Occipital lobe (tissue), 2 donors: ENCODE data around the gene RRM2. TPM values are rescaled to one million over a fixed set of nuclear protein-coding genes. Genes with fewer than 3 reads are reported as not detected.
"Not testable (repeated sequence)": the region's sequence is repeated elsewhere in the genome, so short reads cannot be mapped to it uniquely, and the experiment has no call there.

Source experiments
- DNase-seq: peaks from one replicate; lab custom pipeline; 2025; lab: John Stamatoyannopoulos, UW
- total RNA-seq: library from RNA; depleted of rRNA; stranded (reverse); fragments of >200 nt; gene quantifications from one replicate; pipeline ENCODE4 v1.2.3, GENCODE V29; 2014

The RRM2 gene
- total RNA-seq, 1 donor from 2014 or later, result 4.8 TPM

DNA sequence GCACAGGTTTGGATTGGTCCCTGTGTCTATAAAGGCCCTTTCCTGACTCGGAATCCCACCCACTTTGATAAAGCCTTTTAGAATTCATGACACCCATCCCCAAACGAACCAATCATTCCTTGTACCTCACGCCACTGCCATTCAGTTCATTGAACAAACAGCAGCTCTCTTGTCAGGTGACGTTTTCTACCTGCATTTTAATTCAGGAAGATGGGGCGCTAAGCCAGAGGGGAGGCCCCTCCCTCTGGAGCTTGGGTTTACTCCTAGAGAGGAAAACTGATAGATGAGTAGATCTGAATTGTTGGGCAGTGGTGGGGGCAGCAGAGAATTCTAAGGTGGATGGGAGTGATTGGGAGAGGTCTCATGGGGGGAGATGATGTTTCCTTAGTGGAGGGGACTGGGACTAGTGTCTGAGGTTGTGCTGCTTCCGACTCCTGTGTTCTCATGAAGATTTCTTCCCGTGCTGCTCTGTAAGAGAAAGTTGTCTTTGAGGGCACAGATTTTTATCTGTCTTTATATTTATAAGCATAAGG lies 9.6 kb downstream of the RRM2 start:
- no peak for DNase-seq

DNA sequence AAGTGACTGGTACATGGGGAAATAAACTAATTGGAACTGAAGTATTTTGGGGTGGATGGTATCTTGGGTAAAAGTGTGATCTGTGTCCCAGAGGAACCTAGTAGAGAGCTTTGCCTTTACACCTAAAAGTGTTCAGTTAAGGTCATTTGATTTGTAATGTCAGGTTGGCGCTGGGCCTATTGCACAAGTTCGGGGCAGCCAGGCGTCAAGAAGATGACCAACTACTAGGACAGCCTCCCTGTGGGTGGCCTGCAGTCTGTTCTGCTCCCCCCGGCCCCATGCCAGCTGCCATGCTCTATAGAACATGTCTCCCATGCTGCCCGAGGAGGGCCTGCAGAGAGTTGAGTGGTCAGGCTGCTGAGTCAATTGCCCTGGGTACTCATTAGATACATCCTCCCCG lies 10.1 kb downstream of the RRM2 start:
- no peak for DNase-seq

DNA sequence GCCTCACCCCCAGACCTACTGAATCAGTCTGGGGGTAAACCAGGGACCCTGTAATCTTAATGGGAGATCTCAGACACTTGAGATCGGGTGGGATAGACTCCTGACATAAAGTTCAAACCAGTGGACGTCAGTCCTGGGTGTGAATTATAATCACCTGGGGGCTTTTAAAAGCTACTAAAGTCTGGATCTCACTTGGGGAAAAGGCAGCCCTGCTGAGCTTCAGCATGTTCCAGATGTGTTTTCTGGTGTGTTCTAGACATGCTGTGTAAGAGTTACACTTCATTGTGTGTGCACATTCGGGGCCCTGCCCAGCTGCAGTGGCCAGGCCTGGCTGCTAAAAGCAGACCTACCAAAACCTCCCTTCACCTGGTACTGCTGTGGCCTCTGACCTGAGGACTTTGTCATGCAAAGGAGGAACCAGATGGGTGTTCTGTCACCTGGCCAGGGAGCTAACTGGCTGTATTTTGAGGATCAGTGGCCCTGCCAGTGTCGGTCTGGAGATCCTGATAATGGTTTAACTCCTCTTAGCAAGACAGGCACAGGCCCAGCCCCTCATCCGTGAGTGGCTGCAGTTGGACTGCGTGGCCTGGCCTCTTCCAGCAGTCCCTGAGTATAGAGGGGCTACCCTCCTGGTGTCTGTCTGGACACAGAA lies 10.6 kb downstream of the RRM2 start:
- DNase-seq, result no peak

DNA sequence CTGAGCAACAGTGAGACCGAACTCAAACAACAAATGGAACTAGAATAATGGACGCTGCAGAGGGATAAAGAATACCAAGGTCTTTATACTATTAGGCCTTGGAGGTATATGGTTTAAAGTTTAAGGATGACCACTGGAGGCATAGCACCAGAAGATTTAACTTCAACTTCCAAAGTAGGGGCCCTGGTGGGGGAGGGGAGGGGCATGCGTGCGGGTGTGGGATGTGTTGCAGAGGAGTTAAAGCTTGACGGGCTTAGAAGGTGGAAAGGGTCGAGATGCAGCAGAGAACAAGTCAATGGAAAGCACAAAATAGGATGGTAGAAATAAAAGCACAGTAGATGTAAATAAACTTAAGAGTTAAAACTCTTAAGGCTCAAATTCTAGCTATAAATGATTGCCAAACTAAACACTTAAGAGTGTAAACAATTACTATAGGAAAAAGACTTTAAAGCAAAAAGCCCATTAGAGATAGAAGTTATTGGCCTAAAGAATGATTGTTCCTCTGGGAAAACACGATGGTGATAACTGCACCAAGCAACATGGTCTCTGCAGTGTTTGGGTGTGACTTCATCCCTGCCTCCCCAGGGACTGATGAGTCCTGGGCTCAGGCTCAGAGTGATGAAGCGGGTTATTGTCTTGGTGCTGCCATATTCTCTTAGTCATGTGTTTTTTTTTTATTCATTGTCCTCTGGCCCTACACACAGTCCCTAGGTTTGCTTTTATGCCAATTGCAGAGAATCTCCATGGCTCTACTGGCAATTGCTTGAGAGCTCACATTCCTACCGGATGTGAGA lies 13.0 kb downstream of the RRM2 start:
- DNase-seq, result no peak

DNA sequence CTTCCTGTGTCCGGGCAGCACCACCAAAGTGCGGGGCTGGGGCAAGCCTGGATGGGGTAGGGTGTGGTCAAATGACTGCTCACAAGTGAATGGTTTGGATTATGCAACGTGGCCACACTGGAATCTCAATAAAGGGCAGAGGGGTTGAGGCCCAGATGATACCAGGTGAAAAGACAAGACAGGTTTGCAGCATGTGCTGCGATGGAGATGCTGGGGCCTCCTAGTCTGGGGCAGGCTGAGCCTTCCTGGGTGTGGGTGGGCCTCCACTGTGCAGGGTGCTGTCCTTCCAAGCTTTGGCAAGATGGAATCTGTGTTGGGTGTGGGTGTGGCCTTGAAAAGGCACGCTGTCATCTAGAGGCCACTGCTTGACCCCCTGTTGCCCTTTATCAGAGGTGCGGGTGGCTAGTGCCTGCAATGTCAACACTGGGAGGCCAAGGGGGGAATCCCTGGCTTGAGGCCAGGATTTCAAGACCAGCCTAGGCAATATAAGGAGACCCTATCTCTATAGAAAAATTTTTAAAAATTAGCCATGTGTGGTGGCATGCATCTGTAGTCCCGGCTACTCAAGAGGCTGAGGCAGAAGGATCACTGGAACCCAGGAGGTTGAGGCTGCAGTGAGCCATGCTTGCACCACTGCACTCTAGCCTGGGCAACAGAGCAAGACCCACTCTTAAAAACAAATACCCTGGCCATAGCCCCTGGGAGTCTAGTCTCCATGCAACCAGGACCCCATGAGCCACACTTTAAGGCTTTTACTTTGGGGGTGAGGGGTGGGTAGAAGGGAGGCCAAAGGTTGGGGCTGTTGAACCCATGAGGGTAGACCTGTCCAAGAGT lies 13.8 kb downstream of the RRM2 start:
- no peak for DNase-seq

DNA sequence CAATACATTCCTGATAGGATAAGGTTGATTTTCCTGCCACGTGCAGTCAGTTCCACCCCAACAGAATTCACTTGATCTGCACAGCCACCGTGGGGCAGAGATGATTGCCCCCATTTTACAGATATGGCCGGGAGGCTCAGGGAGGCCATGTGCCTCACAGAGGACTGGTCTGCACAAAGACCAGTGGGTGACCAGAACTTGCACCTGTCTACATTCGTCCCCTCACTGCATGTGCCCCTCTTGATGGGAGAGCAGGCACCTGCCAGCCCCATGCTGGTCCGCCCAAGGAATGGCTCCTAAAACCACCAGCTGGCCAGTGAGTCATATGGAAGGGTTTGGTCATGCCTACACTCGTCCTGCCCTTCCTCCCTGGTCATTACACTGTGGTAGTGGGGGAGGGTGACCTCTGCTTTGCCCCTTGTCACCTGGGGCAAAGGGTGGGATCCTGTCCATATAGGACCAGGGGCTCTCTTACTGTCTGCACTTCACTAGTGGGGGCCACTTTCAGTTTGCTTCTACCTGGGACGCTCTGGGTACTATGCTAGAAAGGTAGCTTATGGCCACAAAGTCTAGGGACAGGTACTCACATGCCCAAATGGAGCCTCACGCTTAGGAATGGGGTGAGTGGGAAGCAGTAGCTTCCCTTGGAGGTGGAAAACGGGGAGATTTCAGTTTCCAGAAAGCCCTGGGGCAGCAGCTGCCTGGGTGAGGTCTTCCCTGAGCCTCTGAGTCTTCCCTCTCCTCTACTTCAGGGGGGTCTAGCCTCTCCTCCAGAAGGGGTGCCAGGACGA lies 14.7 kb downstream of the RRM2 start:
- DNase-seq, result no peak

DNA sequence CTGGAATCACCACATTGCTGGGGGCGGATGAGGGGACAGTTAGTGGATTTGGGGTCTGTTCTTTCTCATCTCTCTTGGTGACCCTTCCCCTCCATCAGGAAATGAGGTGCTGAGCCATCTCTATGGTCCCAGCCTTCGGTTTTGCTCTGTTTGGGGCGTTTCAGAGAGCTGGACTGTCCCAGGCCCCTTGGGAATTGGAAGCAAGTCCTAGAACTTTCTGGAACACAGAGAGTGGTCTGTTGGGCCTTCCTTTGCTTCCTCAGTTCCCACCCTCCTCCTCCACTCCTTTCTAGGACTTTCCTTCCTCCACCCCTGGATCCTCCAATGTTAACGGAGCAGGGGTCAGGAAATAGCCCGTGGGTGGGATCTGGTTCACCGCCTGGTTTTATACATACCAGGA lies 17.0 kb downstream of the RRM2 start:
- DNase-seq, result no peak

DNA sequence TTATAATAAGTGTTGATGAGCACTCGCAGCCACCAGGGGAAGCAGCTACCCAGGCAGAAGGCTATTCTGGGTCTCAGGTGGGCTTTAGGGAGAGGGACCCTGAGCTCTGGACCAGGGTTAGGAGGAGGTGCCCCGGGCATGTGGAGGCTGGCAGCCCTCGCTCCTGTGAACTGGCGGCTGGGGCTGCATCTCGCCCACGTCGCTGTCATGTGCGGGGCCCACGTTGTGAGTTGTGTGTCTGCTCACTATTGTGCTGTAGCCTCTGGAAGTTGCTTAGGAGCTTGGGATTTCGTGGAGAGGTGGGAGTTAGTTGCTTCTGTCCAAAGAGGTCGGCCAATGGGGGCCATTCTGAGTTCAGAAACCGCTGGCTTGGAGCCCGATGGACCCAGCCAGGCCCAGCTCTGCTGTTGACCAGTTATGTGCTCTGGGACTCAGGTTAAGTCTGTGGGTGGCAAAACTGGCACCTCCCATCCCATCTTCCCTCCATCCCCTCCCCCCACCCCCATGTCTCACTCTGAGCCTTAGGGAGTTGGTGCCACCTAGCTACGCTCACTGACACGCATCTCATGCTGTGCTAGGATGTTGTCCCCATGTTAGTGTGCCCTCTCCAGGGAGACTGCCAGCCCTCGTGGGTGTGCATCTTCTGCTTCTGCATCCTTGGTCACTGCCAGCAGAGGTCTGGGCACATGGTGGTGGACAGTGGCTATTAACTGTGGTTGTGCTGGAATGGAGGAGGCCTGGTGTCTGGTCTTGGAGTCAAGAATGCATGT lies 18.5 kb downstream of the RRM2 start:
- DNase-seq, result no peak

DNA sequence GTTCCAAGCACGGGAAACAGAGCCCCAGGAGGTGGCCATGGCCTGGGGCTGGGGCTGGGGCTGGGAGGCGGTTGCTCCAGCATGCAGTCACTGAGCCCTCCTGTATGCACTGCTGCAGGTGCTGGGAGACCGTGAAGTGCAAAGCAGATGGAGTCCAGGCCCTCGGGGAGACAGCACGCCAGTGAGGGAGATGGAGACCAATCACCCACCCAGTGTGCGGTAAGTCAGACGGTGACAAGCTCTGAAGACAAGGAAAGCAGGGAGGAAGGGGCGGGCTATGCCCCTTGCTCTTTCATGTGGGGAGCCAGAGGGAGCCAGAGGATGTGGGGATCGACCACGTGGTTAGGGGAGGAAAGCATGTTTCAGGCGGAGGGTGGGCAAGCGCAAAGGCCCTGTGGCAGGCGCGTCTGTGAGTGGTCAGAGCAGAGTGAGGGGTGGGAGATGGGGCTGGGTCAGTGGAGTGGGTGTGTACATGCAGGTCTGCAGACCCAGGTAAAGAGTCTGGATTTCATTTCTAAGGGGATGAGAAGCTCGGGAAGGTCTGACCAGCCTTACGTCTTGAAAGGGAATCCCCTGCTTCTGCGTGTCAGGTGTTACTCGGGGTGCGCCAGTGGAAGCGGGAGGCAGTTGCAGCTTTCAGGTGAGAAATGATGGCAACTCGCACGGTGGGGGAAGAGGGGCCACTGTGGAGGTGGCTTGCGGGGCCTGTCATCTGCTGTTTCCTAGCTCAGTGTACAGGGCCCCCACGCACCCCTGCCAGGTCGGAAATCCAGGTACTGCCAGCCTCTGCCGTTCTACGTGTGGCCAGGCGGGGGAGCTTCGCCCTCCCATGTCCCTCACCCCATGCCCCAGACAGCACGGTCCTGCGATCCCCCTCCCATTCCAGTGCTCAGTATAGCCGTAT lies 19.4 kb downstream of the RRM2 start:
- DNase-seq, result no peak

DNA sequence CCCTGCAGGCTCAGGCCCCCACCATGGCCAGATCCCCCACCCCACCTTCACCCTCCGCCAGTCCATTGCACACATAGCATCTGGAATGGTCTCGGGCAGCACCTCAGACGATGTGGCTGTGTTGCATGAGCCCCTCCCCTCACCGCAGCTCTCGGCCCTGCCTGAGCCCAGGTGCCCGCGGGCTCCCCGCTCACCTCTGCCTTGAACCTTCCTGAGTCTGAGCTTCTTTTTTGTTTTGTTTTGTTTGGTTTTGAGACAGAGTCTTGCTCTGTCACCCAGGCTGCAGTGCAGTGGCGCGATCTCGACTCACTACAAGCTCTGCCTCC lies 20.1 kb downstream of the RRM2 start:
- DNase-seq, result no peak

DNA sequence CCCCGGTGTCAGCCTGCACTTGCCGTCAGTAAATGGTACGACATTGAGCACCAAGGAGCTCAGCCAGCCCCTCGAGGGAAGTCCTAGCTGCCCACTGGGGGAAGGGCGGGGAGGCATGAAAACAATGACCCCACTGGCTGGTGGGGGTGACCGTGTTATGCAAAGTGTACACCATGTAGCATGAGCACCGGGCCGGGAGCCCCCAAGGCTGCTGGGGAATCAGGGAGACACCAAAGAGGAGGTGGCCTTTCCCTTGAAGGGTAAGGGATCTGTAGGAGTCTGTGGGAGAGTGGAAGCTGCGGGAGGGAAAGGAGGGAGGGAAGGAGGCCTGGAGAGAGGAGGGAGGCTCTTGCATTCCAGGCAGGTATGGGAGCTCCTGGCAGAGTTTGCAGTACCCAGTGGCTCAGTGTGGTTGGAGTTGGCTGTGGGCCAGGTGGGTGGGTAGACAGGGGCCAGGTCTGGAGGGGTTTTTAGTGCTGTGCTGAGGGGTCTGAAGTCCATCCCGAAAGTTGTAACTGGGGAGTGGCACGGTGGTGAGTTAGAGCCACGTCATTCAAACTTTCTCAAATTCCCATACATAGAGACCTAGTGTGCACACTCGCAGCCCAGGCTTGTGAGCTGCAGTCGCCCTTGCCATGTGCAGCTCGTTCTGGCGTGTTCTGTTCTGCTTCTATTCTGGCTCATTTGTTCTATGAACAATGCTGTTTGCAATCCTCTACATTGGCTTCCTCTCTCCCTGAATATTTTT lies 22.4 kb downstream of the RRM2 start:
- DNase-seq, result no peak

DNA sequence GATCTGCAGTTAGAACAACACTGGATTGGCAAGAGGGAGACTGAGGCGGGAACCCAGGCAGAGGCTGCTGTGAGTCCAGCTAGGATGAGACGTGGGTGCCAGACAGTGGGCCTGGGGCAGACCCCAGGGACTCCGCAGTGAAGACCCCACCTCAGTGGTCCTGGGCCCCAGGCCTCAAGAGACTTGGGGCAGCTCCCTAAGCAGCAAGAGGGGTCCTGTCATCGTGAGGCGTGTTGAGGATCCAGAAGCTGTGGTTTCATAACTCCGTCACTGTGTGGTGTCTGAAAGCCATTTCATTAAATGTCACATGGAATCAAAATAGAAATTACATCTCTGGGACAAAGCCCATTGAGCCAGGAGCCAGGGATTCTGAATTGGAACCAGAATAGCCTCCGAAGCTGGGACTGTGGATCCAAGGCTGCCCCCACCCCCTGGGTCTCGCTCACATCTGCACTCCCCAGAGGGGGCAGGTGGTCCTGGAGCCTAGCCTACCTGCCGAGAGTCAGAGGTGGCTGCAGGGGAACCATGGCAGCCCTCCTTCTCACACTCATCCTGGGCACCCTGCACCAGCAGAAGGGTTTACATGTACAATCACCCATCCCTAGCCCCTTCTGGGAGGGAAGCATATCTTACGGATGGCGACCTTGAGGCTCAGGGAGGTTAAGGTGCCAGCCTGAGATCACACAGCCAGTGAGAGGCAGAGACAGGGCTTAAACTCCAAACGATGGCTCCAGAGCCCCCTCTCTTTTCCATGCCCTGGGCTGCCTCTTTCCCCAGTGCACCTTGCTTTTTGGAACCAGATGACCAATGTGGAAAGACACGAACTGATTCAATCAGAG lies 23.2 kb downstream of the RRM2 start:
- DNase-seq, result no peak

DNA sequence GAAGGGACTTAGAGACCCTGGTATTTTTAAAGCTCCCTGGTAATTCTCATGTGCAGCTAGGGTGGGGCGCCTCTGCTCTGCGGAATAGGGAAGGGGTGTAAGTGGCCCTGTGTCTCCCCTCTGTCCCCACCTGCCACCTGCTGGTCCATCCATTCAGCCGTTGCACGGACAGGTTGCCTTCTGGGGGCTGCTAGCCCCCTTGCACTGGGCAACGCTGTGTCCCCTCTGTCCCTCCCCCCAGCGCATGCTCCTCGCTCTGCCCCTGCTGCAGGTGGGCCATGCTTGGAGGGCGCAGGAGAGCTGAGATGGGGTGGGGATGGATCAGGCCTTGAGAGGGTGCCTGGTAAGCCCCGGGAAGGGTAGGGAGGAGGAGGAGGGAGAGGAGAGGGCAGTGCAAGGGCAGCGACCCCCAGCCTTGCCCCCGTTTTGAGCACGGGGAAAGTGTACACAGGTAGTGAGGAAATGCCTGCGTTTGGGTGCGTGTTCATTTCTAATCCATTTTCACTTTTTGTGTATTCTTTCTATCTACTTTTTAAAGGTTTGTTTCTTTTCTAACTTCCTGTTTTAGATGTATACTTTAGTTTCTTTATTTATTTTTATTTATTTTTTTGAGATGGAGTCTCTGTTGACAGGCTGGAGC lies 23.9 kb downstream of the RRM2 start:
- DNase-seq, result no peak

DNA sequence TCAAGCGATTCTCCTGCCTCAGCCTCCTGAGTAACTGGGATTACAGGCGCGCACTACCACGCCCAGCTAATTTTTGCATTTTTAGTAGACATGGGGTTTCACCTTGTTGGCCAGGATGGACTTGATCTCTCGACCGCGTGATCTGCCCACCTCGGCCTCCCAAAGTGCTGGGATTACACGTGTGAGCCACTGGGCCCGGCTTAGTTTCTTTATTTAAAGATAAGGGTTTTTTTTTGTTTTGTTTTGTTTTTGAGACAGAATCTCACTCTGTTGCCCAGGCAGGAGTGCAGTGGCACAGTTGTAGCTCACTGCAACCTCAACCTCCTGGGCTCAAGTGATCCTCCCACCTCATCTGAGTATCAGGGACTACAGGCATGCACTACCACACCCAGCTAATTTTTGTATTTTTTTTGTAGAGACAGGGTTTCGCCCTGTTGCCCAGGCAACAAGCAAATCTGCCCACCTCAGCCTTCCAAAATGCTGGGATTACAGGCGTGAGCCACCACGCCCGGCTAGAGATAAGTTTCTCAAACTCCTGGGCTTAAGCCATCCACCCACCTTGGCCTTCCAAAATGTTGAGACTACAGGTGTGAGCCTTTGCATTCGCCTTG lies 24.6 kb downstream of the RRM2 start:
- DNase-seq, result not testable (repeated sequence)

DNA sequence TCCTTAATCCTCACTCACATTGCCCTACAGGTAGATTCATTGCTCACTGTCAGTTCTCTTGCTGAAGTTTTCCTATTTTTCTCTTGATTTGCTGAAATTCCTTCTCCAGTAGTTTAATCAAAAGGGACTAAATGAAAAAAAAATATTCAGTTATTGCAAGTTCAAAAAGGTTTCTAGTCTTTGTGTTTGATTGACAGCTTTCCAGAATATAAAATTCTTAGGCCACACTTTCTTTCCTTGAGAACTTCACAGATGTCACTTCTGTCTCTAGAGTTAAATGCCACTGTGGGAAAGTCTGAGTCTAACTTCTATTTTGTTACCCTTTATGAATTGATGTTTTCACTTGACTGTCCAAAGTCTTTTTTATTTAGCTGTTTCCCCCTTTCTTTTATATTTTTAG lies 25.7 kb downstream of the RRM2 start:
- DNase-seq, result no peak

DNA sequence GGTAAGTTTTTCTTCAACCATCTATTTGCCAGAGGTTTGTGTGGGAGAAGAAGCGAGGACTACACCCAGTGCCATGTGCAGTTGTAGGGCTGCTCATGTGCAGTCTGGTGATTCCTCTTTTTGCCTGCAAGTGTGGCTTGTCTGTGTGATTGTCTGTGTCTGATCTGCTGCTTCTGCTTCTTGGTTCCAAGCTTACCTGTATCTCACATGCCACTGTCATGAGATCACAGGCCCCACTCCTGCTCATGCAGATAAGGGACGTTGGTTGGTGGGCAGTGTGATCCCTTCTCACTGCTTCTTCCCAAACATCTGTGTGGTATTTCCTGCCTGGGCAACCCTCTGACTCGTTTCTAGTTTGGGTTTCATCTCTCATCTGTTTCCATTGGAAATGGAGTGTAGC lies 27.1 kb downstream of the RRM2 start:
- DNase-seq, result no peak

DNA sequence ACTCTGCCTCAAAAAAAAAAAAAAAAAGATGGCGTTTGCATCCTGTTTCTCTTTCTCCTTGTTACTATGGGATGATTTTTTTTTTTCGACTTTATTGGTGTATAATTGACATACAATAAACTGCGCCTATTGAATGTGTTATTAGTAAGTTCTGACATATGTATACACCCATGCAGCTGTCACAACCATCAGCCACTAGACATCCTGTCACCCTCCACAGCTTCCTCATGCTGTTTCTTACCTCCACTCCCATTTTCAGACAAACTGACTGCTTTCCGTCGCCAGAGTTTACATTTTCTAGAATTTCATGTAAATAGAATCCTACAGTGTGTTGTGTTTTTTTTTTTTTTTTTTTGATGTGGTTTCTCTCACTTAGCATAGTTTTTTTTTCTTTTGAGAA lies 27.9 kb downstream of the RRM2 start:
- no peak for DNase-seq
